ENCODE results near the gene FRS3. TPM values are rescaled to one million over a fixed set of nuclear protein-coding genes. Genes with fewer than 3 reads are reported as not detected.

Gene FRS3
- total RNA-seq, 2 experiments from 2014 or later: 4.6 TPM

GRCh38 chr6:41733707-41734665 is 45.7 kb downstream of the FRS3 start:
- Mint-ChIP-seq H3K9me3 (no peaks in the 10 kb centered on the region), H3K36me3 (ENCODE audit: low read depth) (no peaks in the 10 kb centered on the region), H3K4me3 (peak overlapping the region; percentile 79), H3K27ac (peak overlapping the region; percentile 84), H3K4me1 (peaks cover 36% of the 10 kb centered on the region), H3K27me3 (no peaks in the 10 kb centered on the region)
- ChIA-PET POLR2A (interaction anchor here (0.7 kb wide), 1 partner anchor 11 kb away, joined by 3 read pairs; no protein-coding TSS in a partner anchor), CTCF (interaction anchor here (0.6 to 2.3 kb wide), 15 partner anchors 10 to 310 kb away, joined by 3 to 13 read pairs (median 4); partner anchors contain the start of genes PGC and TOMM6)
- peak; percentile 67 for DNase-seq

- POLR2A ChIA-PET: no interaction called here
- DNase-seq: no peak
- Mint-ChIP-seq H3K4me1 (peaks cover 37% of the 10 kb centered on the region), H3K27me3 (no peaks in the 10 kb centered on the region), H3K4me3 (peak overlapping the region; percentile 79), H3K9me3 (no peaks in the 10 kb centered on the region), H3K27ac (peak overlapping the region; percentile 41), H3K36me3 (ENCODE audit: low read depth) (no peaks in the 10 kb centered on the region)
- CTCF ChIA-PET: interaction anchor here (0.6 to 2.3 kb wide), 12 partner anchors 9 to 1025 kb away, joined by 3 to 13 read pairs (median 4); partner anchors contain the start of genes PGC and TOMM6
Observed at GRCh38 chr6:41733360-41733706, 46.4 kb downstream of the FRS3 start.

- POLR2A ChIA-PET: no interaction called here
- H3K4me1 Mint-ChIP-seq: peaks cover 37% of the 10 kb centered on the region
- no peaks in the 10 kb centered on the region for H3K27me3 Mint-ChIP-seq
- H3K4me3 Mint-ChIP-seq: peak overlapping the region; percentile 79
- CTCF ChIA-PET: interaction anchor here (0.6 to 2.3 kb wide), 10 partner anchors 11 to 1025 kb away, joined by 3 to 13 read pairs (median 4); partner anchors contain the start of genes PGC and TOMM6
- peak overlapping the region; percentile 60 for H3K27ac Mint-ChIP-seq
- no peaks in the 10 kb centered on the region for H3K9me3 Mint-ChIP-seq
- peak; percentile 59 for DNase-seq
- H3K36me3 Mint-ChIP-seq (ENCODE audit: low read depth): no peaks in the 10 kb centered on the region
Observed at GRCh38 chr6:41732591-41733359, 46.9 kb downstream of the FRS3 start.

GRCh38 chr6:41732149-41732548 is 47.6 kb downstream of the FRS3 start:
- Mint-ChIP-seq H3K4me3 (no peak overlapping the region), H3K4me1 (peaks cover 41% of the 10 kb centered on the region), H3K9me3 (no peaks in the 10 kb centered on the region)

GRCh38 chr6:41731561-41732086 is 48.1 kb downstream of the FRS3 start:
- H3K4me1 Mint-ChIP-seq: peaks cover 46% of the 10 kb centered on the region
- no peaks in the 10 kb centered on the region for H3K36me3 Mint-ChIP-seq (ENCODE audit: low read depth)
- no peaks in the 10 kb centered on the region for H3K27me3 Mint-ChIP-seq

More at GRCh38 chr6:41732149-41732548, 47.6 kb downstream of the FRS3 start:
- CTCF ChIA-PET: no interaction called here
- Mint-ChIP-seq H3K36me3 (ENCODE audit: low read depth) (no peaks in the 10 kb centered on the region), H3K27ac (peak overlapping the region; percentile 60), H3K27me3 (no peaks in the 10 kb centered on the region)
- no peak for DNase-seq
- POLR2A ChIA-PET: no interaction called here

GRCh38 chr6:41730531-41731436 is 48.9 kb downstream of the FRS3 start:
- peaks cover 47% of the 10 kb centered on the region for H3K4me1 Mint-ChIP-seq
- H3K27ac Mint-ChIP-seq: no peak overlapping the region
- H3K36me3 Mint-ChIP-seq (ENCODE audit: low read depth): no peaks in the 10 kb centered on the region
- no peaks in the 10 kb centered on the region for H3K27me3 Mint-ChIP-seq
- DNase-seq: no peak
- CTCF ChIA-PET: interaction anchor here (0.6 kb wide), 1 partner anchor 487 kb away, joined by 3 read pairs; the partner anchor contains the start of gene MRPS10
- no peak overlapping the region for H3K4me3 Mint-ChIP-seq
- POLR2A ChIA-PET: no interaction called here
- no peaks in the 10 kb centered on the region for H3K9me3 Mint-ChIP-seq

More at GRCh38 chr6:41731561-41732086, 48.1 kb downstream of the FRS3 start:
- Mint-ChIP-seq H3K4me3 (no peak overlapping the region), H3K9me3 (no peaks in the 10 kb centered on the region), H3K27ac (no peak overlapping the region)
- no peak for DNase-seq
- CTCF ChIA-PET: no interaction called here
- POLR2A ChIA-PET: no interaction called here

GRCh38 chr6:41729624-41730023 is 50.1 kb downstream of the FRS3 start:
- Mint-ChIP-seq H3K36me3 (ENCODE audit: low read depth) (no peaks in the 10 kb centered on the region), H3K27ac (no peak overlapping the region), H3K27me3 (no peaks in the 10 kb centered on the region), H3K4me3 (no peak overlapping the region), H3K4me1 (peaks cover 45% of the 10 kb centered on the region), H3K9me3 (no peaks in the 10 kb centered on the region)
- ChIA-PET CTCF (interaction anchor here (1.2 kb wide), 1 partner anchor 9 kb away, joined by 4 read pairs; no protein-coding TSS in a partner anchor), POLR2A (no interaction called here)
- no peak for DNase-seq

GRCh38 chr6:41728954-41729353 is 50.7 kb downstream of the FRS3 start:
- peaks cover 45% of the 10 kb centered on the region for H3K4me1 Mint-ChIP-seq
- H3K27me3 Mint-ChIP-seq: no peaks in the 10 kb centered on the region
- no peak for DNase-seq
- CTCF ChIA-PET: interaction anchor here (0.6 to 1.2 kb wide), 2 partner anchors 9 to 122 kb away, joined by 3 to 4 read pairs; no protein-coding TSS in a partner anchor
- no peak overlapping the region for H3K27ac Mint-ChIP-seq
- POLR2A ChIA-PET: no interaction called here
- H3K4me3 Mint-ChIP-seq: no peak overlapping the region
- no peaks in the 10 kb centered on the region for H3K9me3 Mint-ChIP-seq
- H3K36me3 Mint-ChIP-seq (ENCODE audit: low read depth): no peaks in the 10 kb centered on the region

GRCh38 chr6:41728073-41728936 is 51.4 kb downstream of the FRS3 start:
- Mint-ChIP-seq H3K27me3 (no peaks in the 10 kb centered on the region), H3K4me1 (peaks cover 42% of the 10 kb centered on the region), H3K9me3 (no peaks in the 10 kb centered on the region), H3K36me3 (ENCODE audit: low read depth) (no peaks in the 10 kb centered on the region), H3K27ac (no peak overlapping the region), H3K4me3 (no peak overlapping the region)
- ChIA-PET POLR2A (no interaction called here), CTCF (interaction anchor here (0.6 kb wide), 1 partner anchor 122 kb away, joined by 3 read pairs; no protein-coding TSS in a partner anchor)
- no peak for DNase-seq

GRCh38 chr6:41727705-41728072 is 52.0 kb downstream of the FRS3 start:
- no peaks in the 10 kb centered on the region for H3K36me3 Mint-ChIP-seq (ENCODE audit: low read depth)
- DNase-seq: no peak
- H3K27ac Mint-ChIP-seq: no peak overlapping the region
- no peaks in the 10 kb centered on the region for H3K9me3 Mint-ChIP-seq
- ChIA-PET CTCF (no interaction called here), POLR2A (no interaction called here)
- H3K4me3 Mint-ChIP-seq: no peak overlapping the region
- no peaks in the 10 kb centered on the region for H3K27me3 Mint-ChIP-seq
- peaks cover 36% of the 10 kb centered on the region for H3K4me1 Mint-ChIP-seq

- peak overlapping the region; percentile 72 for H3K27ac Mint-ChIP-seq
- CTCF ChIA-PET: no interaction called here
- no peak overlapping the region for H3K4me3 Mint-ChIP-seq
- peaks cover 32% of the 10 kb centered on the region for H3K4me1 Mint-ChIP-seq
- POLR2A ChIA-PET: no interaction called here
- no peaks in the 10 kb centered on the region for H3K27me3 Mint-ChIP-seq
- H3K9me3 Mint-ChIP-seq: no peaks in the 10 kb centered on the region
- DNase-seq: no peak
- H3K36me3 Mint-ChIP-seq (ENCODE audit: low read depth): no peaks in the 10 kb centered on the region
Observed at GRCh38 chr6:41726876-41727275, 52.8 kb downstream of the FRS3 start.
